SU-DHL-6 (cell line): ENCODE data around the gene ENPP5.
"Not testable (repeated sequence)": the region's sequence is repeated elsewhere in the genome, so short reads cannot be mapped to it uniquely, and the experiment has no call there.

Source experiments
- H2AFZ ChIP-seq: fragments of 200-600 bp; sonication (generic); 2 replicates; pipeline ENCODE4 v1.6.1; 2014; ENCODE audit warnings: low read depth, mild to moderate bottlenecking, moderate library complexity, mixed read lengths, antibody characterized with exemption, low read length; ENCODE audit not compliant: severe bottlenecking
- H3F3A ChIP-seq: fragments of 200-600 bp; shearing (Covaris generic); 2 replicates; pipeline ENCODE4 v1.6.0; 2016; ENCODE audit warnings: antibody characterized with exemption, mild to moderate bottlenecking; ENCODE audit not compliant: insufficient read depth
- H3K27ac ChIP-seq: fragments of 200-600 bp; sonication (generic); 2 replicates; pipeline ENCODE4 v1.5.1; 2016; ENCODE audit warnings: low read depth, mild to moderate bottlenecking, low read length, moderate library complexity, mixed read lengths
- H3K27me3 ChIP-seq: fragments of 200-600 bp; sonication (generic), shearing (Covaris generic); 2 replicates; pipeline ENCODE4 v1.6.0; 2014; ENCODE audit warnings: mild to moderate bottlenecking, low read length
- H3K36me3 ChIP-seq: fragments of 200-600 bp; sonication (generic); 2 replicates; pipeline ENCODE4 v1.6.1; 2014; ENCODE audit warnings: mild to moderate bottlenecking, low read length, mixed read lengths
- H3K4me2 ChIP-seq: fragments of 300-600, 200-600 bp; shearing (Covaris generic), sonication (generic); 2 replicates; pipeline ENCODE4 v1.6.0; 2014; ENCODE audit warnings: low read length, low read depth, mild to moderate bottlenecking; ENCODE audit not compliant: poor library complexity, severe bottlenecking
- H3K4me3 ChIP-seq: fragments of 200-600 bp; sonication (generic); 2 replicates; pipeline ENCODE4 v1.5.1; 2014; ENCODE audit warnings: antibody characterized with exemption, low read length, mild to moderate bottlenecking, mixed read lengths; ENCODE audit not compliant: insufficient read depth, poor library complexity, severe bottlenecking
- H3K79me2 ChIP-seq: fragments of 200-600 bp; sonication (generic); 2 replicates; pipeline ENCODE4 v1.6.1; 2014; ENCODE audit warnings: mild to moderate bottlenecking, low read length, moderate library complexity; ENCODE audit not compliant: insufficient read depth
- H3K9ac ChIP-seq: fragments of 200-600 bp; sonication (generic); 2 replicates; pipeline ENCODE4 v1.7.0; 2014; ENCODE audit warnings: mild to moderate bottlenecking, low read length
- H3K9me2 ChIP-seq: fragments of 200-600 bp; sonication (generic); replicated peaks from 2 replicates; pipeline ENCODE4 v1.6.1; 2014; ENCODE audit warnings: low read length; ENCODE audit not compliant: insufficient read depth
- H3K9me3 ChIP-seq: fragments of 200-600 bp; sonication (generic); 2 replicates; pipeline ENCODE4 v1.6.1; 2014; ENCODE audit warnings: low read length, mixed read lengths; ENCODE audit not compliant: insufficient read depth
- H4K20me1 ChIP-seq: fragments of 200-600 bp; sonication (generic); 2 replicates; pipeline ENCODE4 v1.6.1; 2014; ENCODE audit warnings: low read depth, mild to moderate bottlenecking, antibody characterized with exemption, low read length, moderate library complexity, mixed read lengths
- EZH2phosphoT487 ChIP-seq: fragments of 200-600 bp; sonication (generic), shearing (Covaris generic); conservative IDR thresholded peaks from 2 replicates; pipeline ENCODE4 v1.6.1; 2018; ENCODE audit warnings: mild to moderate bottlenecking, antibody characterized with exemption, low read length, moderate library complexity, mixed read lengths
- TF ChIP-seq, protein P1 (sequence below): fragments of 200-600 bp; sonication (generic); IDR thresholded peaks from one replicate; pipeline ENCODE4 v1.5.1; 2017; ENCODE audit warnings: antibody characterized with exemption, mild to moderate bottlenecking, low read length, moderate library complexity; ENCODE audit not compliant: insufficient read depth, poor library complexity, severe bottlenecking

Gene ENPP5

GRCh38 chr6:46136831-46137230 lies 33.9 kb downstream of the ENPP5 start:
- no peak for TF ChIP-seq EZH2phosphoT487
- TF ChIP-seq, protein P1, sequence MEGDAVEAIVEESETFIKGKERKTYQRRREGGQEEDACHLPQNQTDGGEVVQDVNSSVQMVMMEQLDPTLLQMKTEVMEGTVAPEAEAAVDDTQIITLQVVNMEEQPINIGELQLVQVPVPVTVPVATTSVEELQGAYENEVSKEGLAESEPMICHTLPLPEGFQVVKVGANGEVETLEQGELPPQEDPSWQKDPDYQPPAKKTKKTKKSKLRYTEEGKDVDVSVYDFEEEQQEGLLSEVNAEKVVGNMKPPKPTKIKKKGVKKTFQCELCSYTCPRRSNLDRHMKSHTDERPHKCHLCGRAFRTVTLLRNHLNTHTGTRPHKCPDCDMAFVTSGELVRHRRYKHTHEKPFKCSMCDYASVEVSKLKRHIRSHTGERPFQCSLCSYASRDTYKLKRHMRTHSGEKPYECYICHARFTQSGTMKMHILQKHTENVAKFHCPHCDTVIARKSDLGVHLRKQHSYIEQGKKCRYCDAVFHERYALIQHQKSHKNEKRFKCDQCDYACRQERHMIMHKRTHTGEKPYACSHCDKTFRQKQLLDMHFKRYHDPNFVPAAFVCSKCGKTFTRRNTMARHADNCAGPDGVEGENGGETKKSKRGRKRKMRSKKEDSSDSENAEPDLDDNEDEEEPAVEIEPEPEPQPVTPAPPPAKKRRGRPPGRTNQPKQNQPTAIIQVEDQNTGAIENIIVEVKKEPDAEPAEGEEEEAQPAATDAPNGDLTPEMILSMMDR = no peak
- Histone ChIP-seq H3K4me3 (no peak overlapping the region), H4K20me1 (peaks cover 47% of the 10 kb centered on the region; the same call in 1 of the 2 replicates), H3K9ac (no peak overlapping the region), H3K4me2 (no peak overlapping the region), H3K9me3 (no peaks in the 10 kb centered on the region), H3K79me2 (peaks cover 86% of the 10 kb centered on the region), H2AFZ (no peak overlapping the region), H3K36me3 (peaks cover 12% of the 10 kb centered on the region), H3F3A (no peaks in the 10 kb centered on the region), H3K9me2 (no peaks in the 10 kb centered on the region), H3K27me3 (no peaks in the 10 kb centered on the region), H3K27ac (no peak overlapping the region)

GRCh38 chr6:46135176-46135575 lies 35.6 kb downstream of the ENPP5 start:
- Histone ChIP-seq H4K20me1 (peaks cover 43% of the 10 kb centered on the region; the same call in 1 of the 2 replicates), H3K4me2 (no peak overlapping the region), H3K4me3 (no peak overlapping the region), H3K9me3 (no peaks in the 10 kb centered on the region), H3K9ac (no peak overlapping the region), H2AFZ (no peak overlapping the region), H3F3A (peaks cover 3% of the 10 kb centered on the region; the same call in 1 of the 2 replicates), H3K36me3 (no peaks in the 10 kb centered on the region), H3K27me3 (no peaks in the 10 kb centered on the region), H3K9me2 (no peaks in the 10 kb centered on the region), H3K27ac (no peak overlapping the region), H3K79me2 (peaks cover 81% of the 10 kb centered on the region)
- no peak for TF ChIP-seq EZH2phosphoT487
- TF ChIP-seq, protein P1 = no peak

GRCh38 chr6:46134216-46134615 lies 36.6 kb downstream of the ENPP5 start:
- peaks cover 3% of the 10 kb centered on the region; the same call in 1 of the 2 replicates for H3F3A ChIP-seq
- H3K79me2 ChIP-seq = peaks cover 74% of the 10 kb centered on the region
- no peak overlapping the region for H3K4me3 ChIP-seq
- no peaks in the 10 kb centered on the region for H3K27me3 ChIP-seq
- no peak overlapping the region for H3K9ac ChIP-seq
- no peak overlapping the region for H2AFZ ChIP-seq
- peaks cover 38% of the 10 kb centered on the region; the same call in 1 of the 2 replicates for H4K20me1 ChIP-seq
- TF ChIP-seq, protein P1 = no peak
- TF ChIP-seq EZH2phosphoT487 = no peak
- H3K4me2 ChIP-seq = peak overlapping the region; percentile 9
- no peaks in the 10 kb centered on the region for H3K9me3 ChIP-seq
- H3K9me2 ChIP-seq = no peaks in the 10 kb centered on the region
- no peak overlapping the region for H3K27ac ChIP-seq
- H3K36me3 ChIP-seq = no peaks in the 10 kb centered on the region

GRCh38 chr6:46131291-46131690 lies 39.5 kb downstream of the ENPP5 start:
- Histone ChIP-seq H3F3A (peaks cover 13% of the 10 kb centered on the region), H3K79me2 (peaks cover 58% of the 10 kb centered on the region), H4K20me1 (peaks cover 28% of the 10 kb centered on the region)
- not testable (repeated sequence) for H2AFZ ChIP-seq, H3K27me3 ChIP-seq, H3K9ac ChIP-seq, H3K36me3 ChIP-seq, H3K4me3 ChIP-seq, H3K9me3 ChIP-seq, H3K27ac ChIP-seq, H3K4me2 ChIP-seq, H3K9me2 ChIP-seq
